Liver (tissue), 3 donors: ENCODE data around the gene FOXR2.

ENCODE experiments used
- EGR1 ChIP-seq, 2 donors: IDR thresholded peaks; 2 replicates each; pipeline ENCODE4 v1.6.1; 2016 to 2018; ENCODE audit warnings: antibody characterized with exemption in 2 of 2, low read depth in 2 of 2
- GABPA ChIP-seq, 2 donors: IDR thresholded peaks in 1 of 2; conservative IDR thresholded peaks in 1 of 2; 2 replicates each; pipeline ENCODE4 v1.6.1; 2016; ENCODE audit warnings: antibody characterized with exemption in 2 of 2, mild to moderate bottlenecking in 1 of 2, moderate library complexity in 1 of 2
- SP1 ChIP-seq: IDR thresholded peaks from 2 replicates; pipeline ENCODE4 v1.6.1; 2018; ENCODE audit warnings: antibody characterized with exemption, mild to moderate bottlenecking
- TAF1 ChIP-seq: conservative IDR thresholded peaks from 2 replicates; pipeline ENCODE4 v1.6.1; 2016; ENCODE audit warnings: antibody characterized with exemption, mild to moderate bottlenecking
- YY1 ChIP-seq: IDR thresholded peaks from 2 replicates; pipeline ENCODE4 v1.6.1; 2016; ENCODE audit warnings: antibody characterized with exemption, mild to moderate bottlenecking
- TF ChIP-seq, protein P1 (sequence below): fragments of 150-350 bp; IDR thresholded peaks from 2 replicates; pipeline ENCODE4 v1.5.1; 2017; ENCODE audit warnings: improper control_type of control experiment, low read depth, low read length; ENCODE audit not compliant: missing input control
- TF ChIP-seq, protein P2 (sequence below): IDR thresholded peaks from 2 replicates; pipeline ENCODE4 v1.6.1; 2016; ENCODE audit warnings: antibody characterized with exemption
- donor health status: healthy.
- donor health status: healthy.

GRCh38 chrX:55598333-55598732 is 24.9 kb upstream of the FOXR2 start:
- TF ChIP-seq YY1, result no peak
- TF ChIP-seq GABPA (IDR thresholded peaks at IDR 0.05 in 1 of 2, conservative IDR thresholded peaks at IDR 0.05 in 1 of 2), result no peak
- TF ChIP-seq, protein P1, sequence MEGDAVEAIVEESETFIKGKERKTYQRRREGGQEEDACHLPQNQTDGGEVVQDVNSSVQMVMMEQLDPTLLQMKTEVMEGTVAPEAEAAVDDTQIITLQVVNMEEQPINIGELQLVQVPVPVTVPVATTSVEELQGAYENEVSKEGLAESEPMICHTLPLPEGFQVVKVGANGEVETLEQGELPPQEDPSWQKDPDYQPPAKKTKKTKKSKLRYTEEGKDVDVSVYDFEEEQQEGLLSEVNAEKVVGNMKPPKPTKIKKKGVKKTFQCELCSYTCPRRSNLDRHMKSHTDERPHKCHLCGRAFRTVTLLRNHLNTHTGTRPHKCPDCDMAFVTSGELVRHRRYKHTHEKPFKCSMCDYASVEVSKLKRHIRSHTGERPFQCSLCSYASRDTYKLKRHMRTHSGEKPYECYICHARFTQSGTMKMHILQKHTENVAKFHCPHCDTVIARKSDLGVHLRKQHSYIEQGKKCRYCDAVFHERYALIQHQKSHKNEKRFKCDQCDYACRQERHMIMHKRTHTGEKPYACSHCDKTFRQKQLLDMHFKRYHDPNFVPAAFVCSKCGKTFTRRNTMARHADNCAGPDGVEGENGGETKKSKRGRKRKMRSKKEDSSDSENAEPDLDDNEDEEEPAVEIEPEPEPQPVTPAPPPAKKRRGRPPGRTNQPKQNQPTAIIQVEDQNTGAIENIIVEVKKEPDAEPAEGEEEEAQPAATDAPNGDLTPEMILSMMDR, result no peak
- TF ChIP-seq SP1, result no peak
- no peak for TF ChIP-seq TAF1
- no peak for TF ChIP-seq EGR1 (IDR thresholded peaks at IDR 0.05; ENCODE audit: low read depth in 2 of 2)
- TF ChIP-seq, protein P2, sequence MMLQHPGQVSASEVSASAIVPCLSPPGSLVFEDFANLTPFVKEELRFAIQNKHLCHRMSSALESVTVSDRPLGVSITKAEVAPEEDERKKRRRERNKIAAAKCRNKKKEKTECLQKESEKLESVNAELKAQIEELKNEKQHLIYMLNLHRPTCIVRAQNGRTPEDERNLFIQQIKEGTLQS, result no peak
